ENCODE data around the gene NEK11. TPM values are rescaled to one million over a fixed set of nuclear protein-coding genes. Genes with fewer than 3 reads are reported as not detected.

The NEK11 gene
- total RNA-seq, 1 donor from 2014 or later = 1.3 TPM

DNA sequence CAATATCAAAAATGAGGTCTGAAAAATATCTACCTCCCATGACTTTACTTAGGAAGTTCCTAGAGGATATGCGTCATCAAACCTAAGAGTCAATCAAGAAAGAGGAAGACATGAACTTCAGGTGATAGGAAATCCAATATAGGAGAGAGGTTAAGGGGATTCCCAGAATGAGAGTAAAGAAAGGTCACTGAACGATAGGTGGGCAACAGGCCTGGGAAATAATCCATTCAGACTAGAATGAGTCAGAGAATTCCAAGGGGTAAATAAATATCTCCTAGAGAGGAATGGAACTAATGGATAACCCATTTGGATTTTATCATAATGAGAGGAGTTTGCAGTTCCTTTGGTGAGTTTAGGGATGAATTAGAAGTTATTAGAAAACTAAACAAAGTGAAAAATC lies 223.8 kb downstream of the NEK11 start:
- H3K9me3 ChIP-seq (replicated peaks) = peaks cover 23% of the 10 kb centered on the region
- H3K4me3 ChIP-seq = no peak overlapping the region
- intact Hi-C loops (cut with micrococcal nuclease) = no loop called here
- TF ChIP-seq, protein P1, sequence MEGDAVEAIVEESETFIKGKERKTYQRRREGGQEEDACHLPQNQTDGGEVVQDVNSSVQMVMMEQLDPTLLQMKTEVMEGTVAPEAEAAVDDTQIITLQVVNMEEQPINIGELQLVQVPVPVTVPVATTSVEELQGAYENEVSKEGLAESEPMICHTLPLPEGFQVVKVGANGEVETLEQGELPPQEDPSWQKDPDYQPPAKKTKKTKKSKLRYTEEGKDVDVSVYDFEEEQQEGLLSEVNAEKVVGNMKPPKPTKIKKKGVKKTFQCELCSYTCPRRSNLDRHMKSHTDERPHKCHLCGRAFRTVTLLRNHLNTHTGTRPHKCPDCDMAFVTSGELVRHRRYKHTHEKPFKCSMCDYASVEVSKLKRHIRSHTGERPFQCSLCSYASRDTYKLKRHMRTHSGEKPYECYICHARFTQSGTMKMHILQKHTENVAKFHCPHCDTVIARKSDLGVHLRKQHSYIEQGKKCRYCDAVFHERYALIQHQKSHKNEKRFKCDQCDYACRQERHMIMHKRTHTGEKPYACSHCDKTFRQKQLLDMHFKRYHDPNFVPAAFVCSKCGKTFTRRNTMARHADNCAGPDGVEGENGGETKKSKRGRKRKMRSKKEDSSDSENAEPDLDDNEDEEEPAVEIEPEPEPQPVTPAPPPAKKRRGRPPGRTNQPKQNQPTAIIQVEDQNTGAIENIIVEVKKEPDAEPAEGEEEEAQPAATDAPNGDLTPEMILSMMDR (IDR thresholded peaks at IDR 0.05; ENCODE audit: borderline replicate concordance) = no peak
- no peaks in the 10 kb centered on the region for H3K27me3 ChIP-seq (ENCODE audit: low read depth)
- no peaks in the 10 kb centered on the region for H3K4me1 ChIP-seq
- DNase-seq = no peak
- H3K36me3 ChIP-seq = no peaks in the 10 kb centered on the region
- no peak overlapping the region for H3K27ac ChIP-seq (replicated peaks)

DNA sequence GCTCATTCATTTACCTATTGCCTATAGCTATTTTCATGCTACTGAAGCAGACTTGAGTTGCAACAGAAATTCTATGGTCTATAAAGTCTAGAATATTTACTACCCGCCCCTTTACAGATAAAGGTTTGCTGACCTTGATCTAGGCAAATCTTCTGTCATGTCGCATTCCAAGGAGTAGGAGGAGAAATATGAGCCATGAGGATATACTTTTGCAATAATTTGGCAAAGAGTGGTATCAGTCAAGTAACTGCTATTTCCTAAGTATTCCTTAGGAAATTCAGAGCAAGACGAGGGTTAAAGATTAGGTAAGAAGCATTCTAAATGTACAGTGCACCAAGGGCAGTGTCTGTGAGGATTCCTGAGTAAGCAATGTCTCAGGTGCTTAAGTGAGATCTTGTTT lies 233.8 kb downstream of the NEK11 start:
- Histone ChIP-seq H3K36me3 (no peaks in the 10 kb centered on the region), H3K4me1 (no peaks in the 10 kb centered on the region), H3K27me3 (ENCODE audit: low read depth) (no peaks in the 10 kb centered on the region), H3K27ac (replicated peaks) (no peak overlapping the region), H3K9me3 (replicated peaks) (peaks cover 25% of the 10 kb centered on the region), H3K4me3 (no peak overlapping the region)
- TF ChIP-seq, protein P1 (IDR thresholded peaks at IDR 0.05; ENCODE audit: borderline replicate concordance) = no peak
- DNase-seq = no peak
- intact Hi-C loops (cut with micrococcal nuclease) = no loop called here

DNA sequence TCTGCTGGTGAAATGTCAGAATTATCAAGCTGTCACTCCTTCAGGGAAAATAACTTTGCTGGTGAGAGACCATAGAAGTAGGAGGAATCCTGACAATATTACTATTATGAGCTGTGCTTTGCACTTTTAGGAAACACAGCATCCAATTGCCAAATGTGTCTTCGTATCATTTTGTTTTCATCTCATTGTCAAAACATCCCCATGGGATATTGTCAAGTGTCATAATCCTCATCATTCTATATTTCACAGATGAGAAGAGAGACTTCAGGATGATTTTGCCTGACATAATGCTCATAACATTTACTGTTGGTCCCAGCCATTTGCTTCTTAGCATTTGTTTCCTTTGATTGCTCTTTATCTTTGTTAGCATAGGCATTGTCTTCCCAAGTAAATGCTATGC lies 234.4 kb downstream of the NEK11 start:
- no peaks in the 10 kb centered on the region for H3K36me3 ChIP-seq
- H3K4me3 ChIP-seq = no peak overlapping the region
- H3K27ac ChIP-seq (replicated peaks) = no peak overlapping the region
- H3K27me3 ChIP-seq (ENCODE audit: low read depth) = no peaks in the 10 kb centered on the region
- intact Hi-C loops (cut with micrococcal nuclease) = no loop called here
- H3K9me3 ChIP-seq (replicated peaks) = peaks cover 31% of the 10 kb centered on the region
- no peak for DNase-seq
- H3K4me1 ChIP-seq = no peaks in the 10 kb centered on the region
- TF ChIP-seq, protein P1 (IDR thresholded peaks at IDR 0.05; ENCODE audit: borderline replicate concordance) = no peak

DNA sequence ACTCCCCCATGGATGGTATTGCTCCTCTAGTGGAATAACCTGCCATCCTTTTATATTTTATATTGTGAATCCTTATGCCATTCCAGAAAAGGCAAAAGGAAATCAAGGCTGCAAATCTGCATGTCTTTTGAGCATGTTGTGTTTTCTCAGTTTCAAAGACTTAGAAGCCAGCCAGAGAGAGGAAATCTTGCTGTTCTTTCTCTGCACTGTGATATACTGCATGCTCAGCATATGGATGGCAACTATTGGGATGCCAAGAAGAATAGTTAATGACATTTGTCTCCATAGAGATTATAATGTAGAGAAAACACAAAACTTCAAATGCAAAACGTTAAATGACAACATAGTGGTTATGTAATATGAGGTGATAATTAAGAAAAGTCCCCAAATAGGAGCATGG lies 248.9 kb downstream of the NEK11 start:
- no peaks in the 10 kb centered on the region for H3K27me3 ChIP-seq (ENCODE audit: low read depth)
- H3K27ac ChIP-seq (replicated peaks) = no peak overlapping the region
- H3K9me3 ChIP-seq (replicated peaks) = no peaks in the 10 kb centered on the region
- intact Hi-C loops (cut with micrococcal nuclease) = no loop called here
- TF ChIP-seq, protein P1 (IDR thresholded peaks at IDR 0.05; ENCODE audit: borderline replicate concordance) = no peak
- no peaks in the 10 kb centered on the region for H3K36me3 ChIP-seq
- DNase-seq = no peak
- H3K4me1 ChIP-seq = no peaks in the 10 kb centered on the region
- no peak overlapping the region for H3K4me3 ChIP-seq

DNA sequence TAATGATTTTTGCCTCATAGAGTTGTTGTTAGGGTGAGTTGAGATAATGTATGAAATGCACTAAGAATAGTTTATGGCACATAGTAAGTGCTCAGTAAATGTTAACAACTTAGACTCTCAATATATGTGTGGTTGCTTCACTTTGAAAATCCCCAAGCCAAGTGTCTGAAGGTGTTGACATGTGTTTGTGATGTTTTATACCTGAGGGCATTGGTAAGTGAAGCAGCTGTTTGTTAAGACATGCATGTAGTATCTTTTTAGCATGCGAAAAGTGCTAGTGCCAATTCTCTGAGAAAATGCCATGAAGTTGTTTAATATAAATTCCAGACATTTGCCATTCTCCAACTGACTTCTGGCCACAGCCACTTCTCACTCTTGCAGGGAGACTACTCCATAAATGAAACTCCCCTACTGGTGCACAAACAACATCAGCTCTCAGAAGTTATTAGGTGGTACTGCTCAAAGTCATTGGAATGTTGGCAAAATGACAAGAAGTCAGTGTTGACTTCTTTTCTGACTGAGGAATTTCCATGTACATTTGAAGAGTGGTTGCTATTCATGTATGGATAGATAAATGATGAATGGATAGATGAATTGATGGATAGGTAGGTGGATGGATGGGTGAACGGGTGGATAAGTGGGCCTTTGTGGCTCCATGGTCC lies 251.3 kb downstream of the NEK11 start:
- Histone ChIP-seq H3K9me3 (replicated peaks) (no peaks in the 10 kb centered on the region), H3K36me3 (no peaks in the 10 kb centered on the region), H3K4me3 (no peak overlapping the region), H3K4me1 (peaks cover 16% of the 10 kb centered on the region), H3K27ac (replicated peaks) (no peak overlapping the region), H3K27me3 (ENCODE audit: low read depth) (no peaks in the 10 kb centered on the region)
- no peak for DNase-seq
- intact Hi-C loops (cut with micrococcal nuclease) = no loop called here
- TF ChIP-seq, protein P1 (IDR thresholded peaks at IDR 0.05; ENCODE audit: borderline replicate concordance) = no peak

Measured in left ventricle myocardium inferior (tissue), 1 donor.